Left ventricle myocardium superior (tissue), 1 donor: ENCODE measurements around the gene SH3GL1. TPM values are rescaled to one million over a fixed set of nuclear protein-coding genes. Genes with fewer than 3 reads are reported as not detected.

Experiments used
- ATAC-seq: fragments of 200-7000 bp; cut with Tn5 transposase; one replicate; pipeline ENCODE4 v1.9.1; 2020; ENCODE audit warnings: mild to moderate bottlenecking, moderate library complexity
- DNase-seq: peaks from one replicate; pipeline ENCODE4 v3.0.0-alpha.2; 2020
- intact Hi-C: fragments of 100-400 bp; cut with micrococcal nuclease; formaldehyde crosslinking; loops from one replicate; pipeline ENCODE4 v1.11.0; 2022
- total RNA-seq: library from RNA; stranded (reverse); fragmentation: NEBNext Ultra II Directional; extraction: Animal tissue kit (Norgen Biotek cat#: 25700); gene quantifications from one replicate; pipeline ENCODE4 v1.2.1, GENCODE V29; 2021
- donor health status: DM: no; HTN: yes; CAD: no; lungs with severe emphysema.

The SH3GL1 gene
- total RNA-seq, 1 donor from 2014 or later = 19.1 TPM

GRCh38 chr19:4369109-4369887 lies 31.0 kb downstream of the SH3GL1 start:
- intact Hi-C loops = no loop called here
- DNase-seq = peak; percentile 60
- peak; percentile 8 for ATAC-seq

- ATAC-seq (peak; percentile 12), DNase-seq (no peak)
- intact Hi-C loops = no loop called here
Observed at GRCh38 chr19:4368128-4368820, 32.1 kb downstream of the SH3GL1 start.

GRCh38 chr19:4367781-4368127 lies 32.6 kb downstream of the SH3GL1 start:
- ATAC-seq = peak; percentile 2
- no peak for DNase-seq
- intact Hi-C loops = no loop called here

- intact Hi-C loops = no loop called here
- DNase-seq (no peak), ATAC-seq (no peak)
Observed at GRCh38 chr19:4367336-4367723, 33.0 kb downstream of the SH3GL1 start.

- no peak for ATAC-seq
- intact Hi-C loops = no loop called here
- DNase-seq = no peak
Observed at GRCh38 chr19:4366666-4367335, 33.5 kb downstream of the SH3GL1 start.

- no peak for ATAC-seq
- intact Hi-C loops = no loop called here
- DNase-seq = no peak
Observed at GRCh38 chr19:4365791-4366665, 34.3 kb downstream of the SH3GL1 start.

- no peak for DNase-seq
- intact Hi-C loops = no loop called here
Observed at GRCh38 chr19:4365341-4365740, 35.0 kb downstream of the SH3GL1 start.

GRCh38 chr19:4363571-4364304 lies 36.6 kb downstream of the SH3GL1 start:
- ATAC-seq = no peak
- no peak for DNase-seq
- intact Hi-C loops = no loop called here

More at GRCh38 chr19:4365341-4365740, 35.0 kb downstream of the SH3GL1 start:
- no peak for ATAC-seq

GRCh38 chr19:4362831-4363545 lies 37.4 kb downstream of the SH3GL1 start:
- intact Hi-C loops = no loop called here
- no peak for DNase-seq
- ATAC-seq = no peak

- DNase-seq (no peak), ATAC-seq (no peak)
- intact Hi-C loops = no loop called here
Observed at GRCh38 chr19:4362101-4362828, 38.1 kb downstream of the SH3GL1 start.

- intact Hi-C loops = no loop called here
- DNase-seq (no peak), ATAC-seq (no peak)
Observed at GRCh38 chr19:4361152-4362046, 38.9 kb downstream of the SH3GL1 start.

- no peak for DNase-seq
- ATAC-seq = no peak
- intact Hi-C loops = no loop called here
Observed at GRCh38 chr19:4360641-4361151, 39.7 kb downstream of the SH3GL1 start.

GRCh38 chr19:4360081-4360569 lies 40.2 kb downstream of the SH3GL1 start:
- intact Hi-C loops = no loop called here
- no peak for ATAC-seq

GRCh38 chr19:4359627-4360000 lies 40.7 kb downstream of the SH3GL1 start:
- ATAC-seq (no peak), DNase-seq (no peak)
- intact Hi-C loops = no loop called here

More at GRCh38 chr19:4360081-4360569, 40.2 kb downstream of the SH3GL1 start:
- no peak for DNase-seq

GRCh38 chr19:4358709-4359626 lies 41.4 kb downstream of the SH3GL1 start:
- DNase-seq = no peak
- intact Hi-C loops = no loop called here

More at GRCh38 chr19:4358709-4359626, 41.4 kb downstream of the SH3GL1 start:
- no peak for ATAC-seq
